ENCODE data around the gene PRF1. TPM values are rescaled to one million over a fixed set of nuclear protein-coding genes. Genes with fewer than 3 reads are reported as not detected.

PRF1 gene
- total and polyA plus RNA-seq, 3 experiments from 2014 or later: 94.8 to 762 (median 95.7) TPM

DNA sequence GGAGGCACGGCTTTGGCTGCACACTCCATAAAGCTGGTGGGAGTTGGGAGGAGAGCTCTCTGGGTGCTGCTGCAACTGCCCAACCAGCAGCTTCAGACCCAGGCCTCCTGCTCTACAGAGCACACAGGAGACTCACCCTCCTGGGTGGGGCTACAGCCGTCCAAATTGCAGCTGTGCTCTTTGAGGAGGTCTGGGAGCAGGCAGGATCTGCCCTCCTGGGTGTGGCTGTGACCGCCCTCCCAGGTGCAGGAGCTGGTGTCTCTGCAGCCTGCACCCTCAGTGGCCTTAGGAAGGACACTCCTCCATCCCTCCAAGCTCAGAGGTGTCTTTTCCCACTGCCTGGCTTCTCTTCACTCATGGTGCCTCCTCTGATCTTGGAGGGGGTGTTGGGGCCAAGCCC, 20.0 kb upstream of the PRF1 start:
- peaks cover 15 to 23% (median 17%) of the 10 kb centered on the region in 3 donors for H3K4me1 Mint-ChIP-seq
- H3K9me3 Mint-ChIP-seq: peaks cover 7 to 15% (median 11%) of the 10 kb centered on the region in 5 donors
- DNase-seq: no peak
- Histone ChIP-seq H3K36me3 (ENCODE audit: insufficient read depth, low read length) (no peaks in the 10 kb centered on the region), H3K9me3 (ENCODE audit: low read length) (peaks cover 5% of the 10 kb centered on the region), H3K4me1 (ENCODE audit: insufficient read depth, low read length) (peaks cover 6% of the 10 kb centered on the region), H3K27ac (ENCODE audit: low read depth, low read length) (no peak overlapping the region), H3K4me3 (ENCODE audit: low read length) (no peak overlapping the region), H3K27me3 (ENCODE audit: insufficient read depth, low read length, poor library complexity, severe bottlenecking) (no peaks in the 10 kb centered on the region)
- H3K27ac Mint-ChIP-seq: peak overlapping the region in 1 of 8 donors; percentile 57
- no peak overlapping the region for H3K4me3 Mint-ChIP-seq
- peaks cover 0 to 4% (median 1%) of the 10 kb centered on the region in 3 donors for H3K36me3 Mint-ChIP-seq
- ChIA-PET POLR2A (no interaction called here), CTCF (no interaction called here)
- no peaks in the 10 kb centered on the region for H3K27me3 Mint-ChIP-seq

DNA sequence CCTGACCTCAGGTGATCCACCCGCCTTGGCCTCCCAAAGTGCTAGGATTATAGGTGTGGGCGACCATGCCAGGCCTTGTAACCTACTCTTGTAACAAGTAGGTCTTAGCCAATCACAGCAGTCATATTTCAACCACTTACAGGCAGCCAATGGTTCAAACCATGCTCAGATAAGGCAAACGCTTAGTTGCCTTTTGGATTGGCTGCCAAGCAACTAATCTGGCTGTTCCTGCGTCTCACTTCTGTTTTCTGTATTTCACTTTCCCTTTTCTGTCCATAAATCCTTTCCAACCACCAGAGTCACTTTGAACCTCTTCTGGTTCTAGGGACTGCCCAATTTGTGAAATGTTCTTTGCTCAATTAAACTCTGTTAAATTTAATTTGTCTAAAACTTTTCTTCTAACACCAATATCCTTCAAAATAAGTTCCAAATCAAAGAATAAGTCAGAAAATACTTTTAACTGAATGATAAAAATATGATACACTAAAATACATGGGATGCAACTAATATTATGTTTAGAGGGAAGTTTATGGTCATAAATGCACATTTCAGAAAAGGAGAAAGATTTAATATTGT, 19.1 kb upstream of the PRF1 start:
- H3K27me3 ChIP-seq (ENCODE audit: insufficient read depth, low read length, poor library complexity, severe bottlenecking): no peaks in the 10 kb centered on the region
- Mint-ChIP-seq H3K9me3 (peaks cover 3 to 10% (median 7%) of the 10 kb centered on the region in 5 donors), H3K27ac (no peak overlapping the region), H3K36me3 (peaks cover 0 to 4% (median 0%) of the 10 kb centered on the region in 3 donors), H3K4me1 (peaks cover 25 to 33% (median 26%) of the 10 kb centered on the region in 3 donors), H3K4me3 (no peak overlapping the region), H3K27me3 (no peaks in the 10 kb centered on the region)
- DNase-seq: no peak
- H3K4me3 ChIP-seq (ENCODE audit: low read length): no peak overlapping the region
- H3K4me1 ChIP-seq (ENCODE audit: insufficient read depth, low read length): peaks cover 16% of the 10 kb centered on the region
- H3K9me3 ChIP-seq (ENCODE audit: low read length): peaks cover 5% of the 10 kb centered on the region
- no peak overlapping the region for H3K27ac ChIP-seq (ENCODE audit: low read depth, low read length)
- ChIA-PET CTCF (no interaction called here), POLR2A (no interaction called here)
- no peaks in the 10 kb centered on the region for H3K36me3 ChIP-seq (ENCODE audit: insufficient read depth, low read length)

DNA sequence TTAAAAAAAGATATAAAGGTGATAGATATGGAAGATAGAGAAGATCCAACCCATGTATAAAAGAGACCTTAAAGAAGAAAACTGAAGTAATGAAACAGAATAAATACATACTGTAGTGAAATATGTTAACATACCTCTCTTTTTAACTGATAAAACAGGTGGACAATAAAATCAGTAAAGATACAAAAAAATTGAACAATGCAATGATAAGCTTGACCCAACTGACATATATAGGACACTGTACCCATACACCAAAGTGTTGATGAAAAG, 17.4 kb upstream of the PRF1 start:
- CTCF ChIA-PET: interaction anchor here (1.1 to 1.7 kb wide), 2 partner anchors 18 to 64 kb away, joined by 3 to 6 read pairs; partner anchors contain the start of gene PRF1
- peaks cover 0 to 8% (median 6%) of the 10 kb centered on the region in 5 donors for H3K9me3 Mint-ChIP-seq
- H3K9me3 ChIP-seq (ENCODE audit: low read length): peaks cover 5% of the 10 kb centered on the region
- DNase-seq: no peak
- H3K4me3 ChIP-seq (ENCODE audit: low read length): no peak overlapping the region
- POLR2A ChIA-PET: no interaction called here
- no peaks in the 10 kb centered on the region for H3K27me3 Mint-ChIP-seq
- peaks cover 0 to 4% (median 0%) of the 10 kb centered on the region in 3 donors for H3K36me3 Mint-ChIP-seq
- peaks cover 38 to 49% (median 41%) of the 10 kb centered on the region in 3 donors for H3K4me1 Mint-ChIP-seq
- no peaks in the 10 kb centered on the region for H3K36me3 ChIP-seq (ENCODE audit: insufficient read depth, low read length)
- H3K27me3 ChIP-seq (ENCODE audit: insufficient read depth, low read length, poor library complexity, severe bottlenecking): no peaks in the 10 kb centered on the region
- H3K27ac Mint-ChIP-seq: no peak overlapping the region
- H3K27ac ChIP-seq (ENCODE audit: low read depth, low read length): no peak overlapping the region
- H3K4me3 Mint-ChIP-seq: no peak overlapping the region
- H3K4me1 ChIP-seq (ENCODE audit: insufficient read depth, low read length): peaks cover 25% of the 10 kb centered on the region

DNA sequence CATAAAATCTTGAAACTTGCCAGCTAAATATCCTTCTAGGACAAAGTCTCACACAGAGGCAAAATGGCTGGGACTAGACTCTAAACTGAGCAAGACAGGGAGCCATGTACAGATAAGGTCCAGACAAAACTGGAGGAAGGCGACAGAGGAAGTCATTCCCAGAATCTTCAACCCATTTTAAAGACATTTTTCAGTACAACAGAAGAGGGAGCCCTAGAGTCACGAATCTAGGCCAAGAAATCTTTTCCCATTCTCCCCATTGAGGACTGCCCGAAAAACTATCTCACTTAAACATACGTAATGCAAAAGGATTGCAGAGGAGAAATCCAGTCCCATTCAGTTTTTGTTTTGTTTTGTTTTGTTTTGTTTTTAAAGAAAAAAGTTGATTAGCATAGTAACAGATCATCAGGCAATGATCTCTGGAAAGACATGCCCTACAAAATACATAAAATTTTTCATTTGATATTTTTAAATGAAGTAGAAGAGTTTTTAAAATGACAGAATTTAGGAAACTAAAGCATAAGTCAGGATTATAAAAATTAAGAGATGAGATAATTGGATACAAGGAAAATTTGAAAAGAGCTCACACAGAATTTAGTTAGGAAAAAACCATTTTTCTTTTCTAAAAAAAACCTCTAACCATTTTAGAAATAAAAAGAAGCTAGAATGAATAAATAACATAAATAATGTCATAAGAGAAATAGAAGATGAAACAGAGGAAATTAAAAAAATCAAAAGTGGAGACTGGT, 16.9 kb upstream of the PRF1 start:
- no peak for DNase-seq
- Histone ChIP-seq H3K27ac (ENCODE audit: low read depth, low read length) (no peak overlapping the region), H3K4me3 (ENCODE audit: low read length) (no peak overlapping the region), H3K36me3 (ENCODE audit: insufficient read depth, low read length) (no peaks in the 10 kb centered on the region), H3K4me1 (ENCODE audit: insufficient read depth, low read length) (peaks cover 25% of the 10 kb centered on the region), H3K27me3 (ENCODE audit: insufficient read depth, low read length, poor library complexity, severe bottlenecking) (no peaks in the 10 kb centered on the region), H3K9me3 (ENCODE audit: low read length) (peaks cover 5% of the 10 kb centered on the region)
- POLR2A ChIA-PET: no interaction called here
- H3K36me3 Mint-ChIP-seq: peaks cover 0 to 4% (median 0%) of the 10 kb centered on the region in 3 donors
- CTCF ChIA-PET: interaction anchor here (0.6 to 3.3 kb wide), 5 partner anchors 17 to 64 kb away, joined by 3 to 13 read pairs (median 3); partner anchors contain the start of gene PRF1
- peak overlapping the region in 6 of 8 donors; percentile 14 to 97 (median 78) for H3K27ac Mint-ChIP-seq
- peaks cover 0 to 8% (median 6%) of the 10 kb centered on the region in 5 donors for H3K9me3 Mint-ChIP-seq
- no peaks in the 10 kb centered on the region for H3K27me3 Mint-ChIP-seq
- H3K4me1 Mint-ChIP-seq: peaks cover 42 to 54% (median 45%) of the 10 kb centered on the region in 3 donors
- H3K4me3 Mint-ChIP-seq: peak overlapping the region in 1 of 7 donors; percentile 57

DNA sequence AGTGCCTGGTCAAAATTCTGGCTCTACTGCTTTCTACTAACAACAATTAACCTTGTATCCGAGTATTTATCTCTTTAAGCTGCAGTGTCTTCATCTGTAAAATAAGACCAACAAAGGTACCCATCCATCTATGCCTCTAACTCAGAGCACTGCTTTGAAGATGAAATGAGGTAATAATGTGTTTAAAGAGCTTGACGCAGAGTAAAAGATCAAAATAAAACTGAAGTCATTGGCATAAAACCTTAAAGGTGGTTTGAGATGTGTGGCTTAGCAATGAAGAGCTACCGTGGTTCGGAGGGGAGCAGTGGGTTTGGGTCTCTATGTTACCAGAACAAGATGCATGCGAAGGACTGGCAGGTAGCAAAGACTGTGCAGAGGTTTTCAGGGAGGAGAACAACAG, 16.1 kb upstream of the PRF1 start:
- H3K4me1 Mint-ChIP-seq: peaks cover 48 to 60% (median 52%) of the 10 kb centered on the region in 3 donors
- H3K36me3 ChIP-seq (ENCODE audit: insufficient read depth, low read length): no peaks in the 10 kb centered on the region
- peak overlapping the region in 7 of 8 donors; percentile 20 to 97 (median 83) for H3K27ac Mint-ChIP-seq
- POLR2A ChIA-PET: no interaction called here
- peaks cover 0 to 1% (median 0%) of the 10 kb centered on the region in 3 donors for H3K36me3 Mint-ChIP-seq
- peak overlapping the region in 1 of 7 donors; percentile 57 for H3K4me3 Mint-ChIP-seq
- H3K27me3 Mint-ChIP-seq: no peaks in the 10 kb centered on the region
- CTCF ChIA-PET: interaction anchor here (0.6 to 3.3 kb wide), 5 partner anchors 16 to 63 kb away, joined by 3 to 13 read pairs (median 3); partner anchors contain the start of gene PRF1
- H3K27ac ChIP-seq (ENCODE audit: low read depth, low read length): no peak overlapping the region
- H3K9me3 Mint-ChIP-seq: peaks cover 0 to 8% (median 6%) of the 10 kb centered on the region in 5 donors
- peak in 1 of 5 donors; percentile 31 for DNase-seq
- no peaks in the 10 kb centered on the region for H3K27me3 ChIP-seq (ENCODE audit: insufficient read depth, low read length, poor library complexity, severe bottlenecking)
- H3K9me3 ChIP-seq (ENCODE audit: low read length): peaks cover 5% of the 10 kb centered on the region
- H3K4me3 ChIP-seq (ENCODE audit: low read length): no peak overlapping the region
- H3K4me1 ChIP-seq (ENCODE audit: insufficient read depth, low read length): peaks cover 25% of the 10 kb centered on the region

DNA sequence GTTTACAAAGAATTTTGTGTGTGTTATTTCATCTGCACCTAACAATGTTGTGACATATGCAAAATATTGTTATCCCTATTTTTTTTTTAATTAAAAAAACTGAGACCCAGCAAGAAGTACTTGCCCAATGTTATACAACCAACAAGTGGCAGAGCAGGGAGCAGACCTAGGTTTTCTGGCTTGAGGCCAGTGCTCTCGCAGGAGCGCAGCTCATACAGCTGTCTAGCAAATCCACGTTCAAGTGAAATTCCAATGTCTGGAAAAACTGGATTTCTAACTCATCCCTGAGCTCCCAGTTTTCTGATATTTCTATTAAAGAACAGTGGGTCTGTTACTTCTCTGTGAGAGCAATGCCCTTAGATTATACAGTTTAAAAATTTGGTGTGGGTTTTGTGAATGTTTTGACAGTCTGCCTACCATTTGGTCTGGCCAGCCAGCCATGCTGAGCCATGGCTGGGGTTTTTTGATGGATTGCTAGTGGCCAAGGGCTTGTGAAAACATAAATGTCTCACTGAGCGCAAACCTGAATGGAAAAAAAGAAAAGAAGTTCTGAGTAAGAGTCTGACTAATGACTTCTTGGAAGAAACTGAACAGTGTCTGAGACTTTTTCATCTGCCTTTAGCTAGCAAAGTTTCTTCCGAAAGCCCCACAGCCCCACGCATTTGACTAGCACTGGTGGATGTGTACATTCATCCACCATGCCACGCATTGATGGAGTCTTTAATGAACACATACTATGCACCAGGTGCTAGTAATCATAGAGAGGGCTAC, 15.4 kb upstream of the PRF1 start:
- no peak overlapping the region for H3K4me3 ChIP-seq (ENCODE audit: low read length)
- Mint-ChIP-seq H3K27me3 (no peaks in the 10 kb centered on the region), H3K4me3 (peak overlapping the region in 3 of 7 donors; percentile 3 to 57 (median 55)), H3K9me3 (peaks cover 0 to 8% (median 6%) of the 10 kb centered on the region in 5 donors), H3K27ac (peak overlapping the region in 6 of 8 donors; percentile 61 to 97 (median 88)), H3K4me1 (peaks cover 51 to 65% (median 56%) of the 10 kb centered on the region in 3 donors), H3K36me3 (peaks cover 0 to 1% (median 0%) of the 10 kb centered on the region in 3 donors)
- H3K27me3 ChIP-seq (ENCODE audit: insufficient read depth, low read length, poor library complexity, severe bottlenecking): no peaks in the 10 kb centered on the region
- no peaks in the 10 kb centered on the region for H3K36me3 ChIP-seq (ENCODE audit: insufficient read depth, low read length)
- H3K27ac ChIP-seq (ENCODE audit: low read depth, low read length): no peak overlapping the region
- DNase-seq: no peak
- CTCF ChIA-PET: interaction anchor here (1.3 to 3.3 kb wide), 3 partner anchors 15 to 59 kb away, joined by 3 to 13 read pairs (median 6); partner anchors contain the start of gene PRF1
- peaks cover 25% of the 10 kb centered on the region for H3K4me1 ChIP-seq (ENCODE audit: insufficient read depth, low read length)
- H3K9me3 ChIP-seq (ENCODE audit: low read length): peaks cover 5% of the 10 kb centered on the region
- POLR2A ChIA-PET: no interaction called here

DNA sequence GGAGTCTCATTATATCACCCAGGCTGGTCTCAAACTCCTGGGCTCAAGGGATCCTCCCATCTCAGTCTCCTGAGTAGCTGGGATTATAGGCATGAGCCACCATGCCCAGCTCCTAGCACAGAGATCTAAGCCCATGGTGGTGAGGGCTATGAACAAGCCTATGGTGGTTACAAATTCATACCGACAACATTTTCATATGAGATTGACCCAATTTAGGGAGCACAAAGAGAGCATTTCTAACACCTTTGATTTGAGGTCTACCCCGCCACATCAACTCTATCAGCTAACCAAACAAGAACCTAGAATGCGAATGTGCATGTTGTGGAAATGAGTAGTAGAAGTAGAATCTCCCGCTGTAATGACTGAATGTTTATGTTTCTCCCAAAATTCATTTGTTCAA, 14.2 kb upstream of the PRF1 start:
- Histone ChIP-seq H3K4me1 (ENCODE audit: insufficient read depth, low read length) (peaks cover 25% of the 10 kb centered on the region), H3K36me3 (ENCODE audit: insufficient read depth, low read length) (no peaks in the 10 kb centered on the region), H3K9me3 (ENCODE audit: low read length) (peaks cover 5% of the 10 kb centered on the region), H3K27ac (ENCODE audit: low read depth, low read length) (no peak overlapping the region), H3K4me3 (ENCODE audit: low read length) (no peak overlapping the region), H3K27me3 (ENCODE audit: insufficient read depth, low read length, poor library complexity, severe bottlenecking) (no peaks in the 10 kb centered on the region)
- H3K36me3 Mint-ChIP-seq: peaks cover 0 to 5% (median 2%) of the 10 kb centered on the region in 3 donors
- H3K4me1 Mint-ChIP-seq: peaks cover 59 to 73% (median 64%) of the 10 kb centered on the region in 3 donors
- peak overlapping the region; percentile 34 to 97 (median 86) for H3K27ac Mint-ChIP-seq
- POLR2A ChIA-PET: interaction anchor here (0.7 to 1.2 kb wide), 3 partner anchors 11 to 16 kb away, joined by 3 to 6 read pairs (median 4); no protein-coding TSS in a partner anchor
- CTCF ChIA-PET: interaction anchor here (1.0 to 3.3 kb wide), 4 partner anchors 14 to 68 kb away, joined by 3 to 13 read pairs (median 4); no protein-coding TSS in a partner anchor
- peak overlapping the region; percentile 2 to 70 (median 57) for H3K4me3 Mint-ChIP-seq
- peaks cover 0 to 8% (median 6%) of the 10 kb centered on the region in 5 donors for H3K9me3 Mint-ChIP-seq
- H3K27me3 Mint-ChIP-seq: no peaks in the 10 kb centered on the region
- peak in 1 of 5 donors; percentile 62 for DNase-seq
